ENCODE data around the gene UBE3A. TPM values are rescaled to one million over a fixed set of nuclear protein-coding genes. Genes with fewer than 3 reads are reported as not detected.

The UBE3A gene
- total RNA-seq, 3 donors from 2014 or later: 60.2 to 103 (median 80.0) TPM

GRCh38 chr15:25435474-25436243 lies 3.2 kb downstream of the UBE3A start:
- TF ChIP-seq POLR2AphosphoS5 (IDR thresholded peaks at IDR 0.05) (no peak), CTCF (IDR thresholded peaks at IDR 0.05) (no peak), POLR2A (IDR thresholded peaks at IDR 0.05) (no peak)
- intact Hi-C loops (cut with DNase I; ENCODE audit: low total_unique reads): no loop called here
- Histone ChIP-seq H3K4me1 (peaks cover 0 to 27% of the 10 kb centered on the region in 2 donors), H3K36me3 (no peaks in the 10 kb centered on the region), H3K27me3 (no peaks in the 10 kb centered on the region), H3K27ac (no peak overlapping the region), H3K4me3 (no peak overlapping the region), H3K9me3 (no peaks in the 10 kb centered on the region)
- no peak for DNase-seq (ENCODE audit: low spot score in 2 of 2)

GRCh38 chr15:25433118-25433865 lies 5.5 kb downstream of the UBE3A start:
- Histone ChIP-seq H3K4me3 (no peak overlapping the region), H3K27me3 (no peaks in the 10 kb centered on the region), H3K4me1 (peaks cover 0 to 32% of the 10 kb centered on the region in 2 donors), H3K27ac (no peak overlapping the region), H3K36me3 (no peaks in the 10 kb centered on the region), H3K9me3 (no peaks in the 10 kb centered on the region)
- DNase-seq (ENCODE audit: low spot score in 2 of 2): no peak
- TF ChIP-seq POLR2A (IDR thresholded peaks at IDR 0.05): no peak
- TF ChIP-seq CTCF (IDR thresholded peaks at IDR 0.05): no peak
- TF ChIP-seq POLR2AphosphoS5 (IDR thresholded peaks at IDR 0.05): no peak
- intact Hi-C loops (cut with DNase I; ENCODE audit: low total_unique reads): no loop called here

- Histone ChIP-seq H3K4me1 (peaks cover 0 to 29% of the 10 kb centered on the region in 2 donors), H3K4me3 (no peak overlapping the region), H3K36me3 (no peaks in the 10 kb centered on the region), H3K9me3 (no peaks in the 10 kb centered on the region), H3K27me3 (no peaks in the 10 kb centered on the region), H3K27ac (no peak overlapping the region)
- TF ChIP-seq POLR2AphosphoS5 (IDR thresholded peaks at IDR 0.05): no peak
- no peak for TF ChIP-seq CTCF (IDR thresholded peaks at IDR 0.05)
- TF ChIP-seq POLR2A (IDR thresholded peaks at IDR 0.05): no peak
- DNase-seq (ENCODE audit: low spot score in 2 of 2): no peak
- intact Hi-C loops (cut with DNase I; ENCODE audit: low total_unique reads): no loop called here
These were observed 6.8 kb downstream of the UBE3A start for GRCh38 chr15:25431836-25432561.

GRCh38 chr15:25427861-25428260 lies 11.0 kb downstream of the UBE3A start:
- Histone ChIP-seq H3K27ac (no peak overlapping the region), H3K9me3 (no peaks in the 10 kb centered on the region), H3K27me3 (no peaks in the 10 kb centered on the region), H3K36me3 (no peaks in the 10 kb centered on the region), H3K4me1 (peaks cover 0 to 10% of the 10 kb centered on the region in 2 donors), H3K4me3 (no peak overlapping the region)
- no peak for TF ChIP-seq POLR2AphosphoS5 (IDR thresholded peaks at IDR 0.05)
- no peak for TF ChIP-seq POLR2A (IDR thresholded peaks at IDR 0.05)
- TF ChIP-seq CTCF (IDR thresholded peaks at IDR 0.05): no peak
- intact Hi-C loops (cut with DNase I; ENCODE audit: low total_unique reads): no loop called here
- DNase-seq (ENCODE audit: low spot score in 2 of 2): no peak
